Islet of Langerhans (tissue), 1 donor: ENCODE measurements around the gene RFTN1.
"Not testable (repeated sequence)": the region's sequence is repeated elsewhere in the genome, so short reads cannot be mapped to it uniquely, and the experiment has no call there.

ENCODE experiments used
- FAIRE-seq: peaks from one replicate; lab custom pipeline; 2011; peaks lifted over from hg19 to GRCh38; lab: Jason Lieb, UNC

RFTN1 gene

GRCh38 chr3:16323737-16324136 is 189.8 kb downstream of the RFTN1 start:
- FAIRE-seq, result no peak

- FAIRE-seq, result no peak
Observed at GRCh38 chr3:16322189-16322588, 191.3 kb downstream of the RFTN1 start.

GRCh38 chr3:16320711-16321110 is 192.8 kb downstream of the RFTN1 start:
- FAIRE-seq, result no peak

- no peak for FAIRE-seq
Observed at GRCh38 chr3:16319723-16320122, 193.8 kb downstream of the RFTN1 start.

- FAIRE-seq, result no peak
Observed at GRCh38 chr3:16319307-16319706, 194.2 kb downstream of the RFTN1 start.

GRCh38 chr3:16318176-16318575 is 195.3 kb downstream of the RFTN1 start:
- no peak for FAIRE-seq

GRCh38 chr3:16317561-16317945 is 195.9 kb downstream of the RFTN1 start:
- no peak for FAIRE-seq

- no peak for FAIRE-seq
Observed at GRCh38 chr3:16316847-16317560, 196.5 kb downstream of the RFTN1 start.

- FAIRE-seq, result no peak
Observed at GRCh38 chr3:16316396-16316795, 197.1 kb downstream of the RFTN1 start.

GRCh38 chr3:16315623-16316022 is 197.9 kb downstream of the RFTN1 start:
- no peak for FAIRE-seq

GRCh38 chr3:16313886-16314645 is 199.4 kb downstream of the RFTN1 start:
- FAIRE-seq, result no peak

- FAIRE-seq, result no peak
Observed at GRCh38 chr3:16311960-16312451, 201.5 kb downstream of the RFTN1 start.

GRCh38 chr3:16310486-16310885 is 203.0 kb downstream of the RFTN1 start:
- not testable (repeated sequence) for FAIRE-seq

GRCh38 chr3:16309558-16309957 is 203.9 kb downstream of the RFTN1 start:
- FAIRE-seq, result no peak

GRCh38 chr3:16308727-16309126 is 204.8 kb downstream of the RFTN1 start:
- FAIRE-seq, result no peak

GRCh38 chr3:16307832-16308531 is 205.5 kb downstream of the RFTN1 start:
- FAIRE-seq, result no peak

- no peak for FAIRE-seq
Observed at GRCh38 chr3:16305111-16305541, 208.4 kb downstream of the RFTN1 start.

GRCh38 chr3:16304061-16305010 is 209.2 kb downstream of the RFTN1 start:
- no peak for FAIRE-seq

- no peak for FAIRE-seq
Observed at GRCh38 chr3:16303037-16303575, 210.4 kb downstream of the RFTN1 start.

- no peak for FAIRE-seq
Observed at GRCh38 chr3:16302082-16302631, 211.3 kb downstream of the RFTN1 start.

GRCh38 chr3:16301507-16301906 is 212.0 kb downstream of the RFTN1 start:
- no peak for FAIRE-seq
